HCT116 (cell line): Measurements from ENCODE around the gene LYST. TPM values are rescaled to one million over a fixed set of nuclear protein-coding genes. Genes with fewer than 3 reads are reported as not detected.

Experiments used
- ATAC-seq: fragments of 200-7000 bp; cut with Tn5 transposase; 2 replicates; pipeline ENCODE4 v1.9.1; 2020; ENCODE audit warnings: mild to moderate bottlenecking, moderate library complexity
- BruUV-seq: library from RNA; stranded (reverse); fragments of 400-500 nt; replicated peaks from 2 replicates; lab custom pipeline; 2021; lab: Mats Ljungman, UMichigan
- CTCF ChIA-PET: fragments of 300-600 bp; sonication (Branson Sonifier 250); formaldehyde crosslinking; loops from one replicate; lab custom pipeline; 2021; ENCODE audit warnings: antibody characterized with exemption; lab: Charles Lee
- POLR2A ChIA-PET: fragments of 300-600, 350-600 bp; sonication (Branson Sonifier 250); formaldehyde crosslinking; loops from one replicate; lab custom pipeline; 2021; ENCODE audit warnings: antibody characterized with exemption; lab: Charles Lee
- RAD21 ChIA-PET, 2 experiments: fragments of 300-600 bp; sonication (Branson Sonifier 250); formaldehyde crosslinking; loops; one replicate each; lab custom pipeline; 2023; ENCODE audit warnings: low total read pairs in 2 of 2; ENCODE audit not compliant: uncharacterized antibody in 2 of 2, unreplicated experiment in 2 of 2, low non-redundant PET in 1 of 2; lab: Charles Lee
- DNase-seq: peaks from one replicate; pipeline ENCODE4 v3.0.0-alpha.2; 2010; ENCODE audit warnings: low read depth, low spot score
- H2AFZ ChIP-seq: fragments of 200-600 bp; shearing (Covaris generic), sonication (generic); 2 replicates; pipeline ENCODE4 v1.6.1; 2017; ENCODE audit warnings: low read depth, mixed run types, mixed read lengths, antibody characterized with exemption, low read length; ENCODE audit not compliant: poor library complexity, severe bottlenecking
- H3K27ac ChIP-seq: 2 replicates; pipeline ENCODE4 v1.5.1; 2012; ENCODE audit warnings: low read depth, low read length
- H3K27me3 ChIP-seq: fragments of 200-600 bp; sonication (generic); 2 replicates; pipeline ENCODE4 v1.6.1; 2016; ENCODE audit warnings: mixed run types, low read length, mixed read lengths; ENCODE audit not compliant: insufficient read depth
- H3K36me3 ChIP-seq, 2 experiments: fragments of 200-500 bp in 1 of 2; fragments of 200-600 bp in 1 of 2; sonication (Bioruptor generic) in 1 of 2; sonication (generic) in 1 of 2; 2 replicates each; pipeline versions ENCODE4 v1.5.1 to v1.6.1; 2014 to 2016; ENCODE audit warnings: low read length in 2 of 2, inconsistent platforms in 1 of 2, mixed read lengths in 1 of 2, mixed run types in 1 of 2; ENCODE audit not compliant: insufficient read depth in 2 of 2, control insufficient read depth in 1 of 2
- H3K4me1 ChIP-seq, 2 experiments: fragments of 200-600 bp in 1 of 2; sonication (generic) in 1 of 2; 2 replicates each; pipeline versions ENCODE4 v1.5.1 to v1.6.1; 2012 to 2017; ENCODE audit warnings: low read length in 2 of 2, inconsistent platforms in 1 of 2, mild to moderate bottlenecking in 1 of 2, mixed read lengths in 1 of 2, mixed run types in 1 of 2, moderate library complexity in 1 of 2; ENCODE audit not compliant: insufficient read depth in 2 of 2, control insufficient read depth in 1 of 2
- H3K4me2 ChIP-seq: fragments of 200-600 bp; sonication (generic); 2 replicates; pipeline ENCODE4 v1.6.1; 2017; ENCODE audit warnings: mixed run types, low read length, mixed read lengths
- H3K4me3 ChIP-seq, 2 experiments: fragments of 200-600 bp in 1 of 2; sonication (generic) in 1 of 2; replicated peaks in 1 of 2; 2 replicates each; pipeline ENCODE4 v1.5.1; 2011 to 2016; ENCODE audit warnings: low read length in 2 of 2, control low read depth in 1 of 2, low read depth in 1 of 2, mild to moderate bottlenecking in 1 of 2, mixed read lengths in 1 of 2, mixed run types in 1 of 2
- H3K79me2 ChIP-seq: fragments of 200-600 bp; sonication (generic); 2 replicates; pipeline ENCODE4 v1.6.1; 2017; ENCODE audit warnings: mild to moderate bottlenecking, mixed run types, low read length, moderate library complexity, mixed read lengths; ENCODE audit not compliant: insufficient read depth
- H3K9ac ChIP-seq: fragments of 200-600 bp; sonication (generic); 2 replicates; pipeline ENCODE4 v1.6.1; 2016; ENCODE audit warnings: low read length, mixed read lengths
- H3K9me2 ChIP-seq: fragments of 200-600 bp; sonication (generic), shearing (Covaris generic); 2 replicates; pipeline ENCODE4 v1.6.1; 2017; ENCODE audit warnings: mixed run types, mild to moderate bottlenecking, moderate library complexity; ENCODE audit not compliant: insufficient read depth
- H3K9me3 ChIP-seq, 2 experiments: fragments of 200-500 bp in 1 of 2; fragments of 200-600 bp in 1 of 2; sonication (Bioruptor generic) in 1 of 2; sonication (generic) in 1 of 2; 2 replicates each; pipeline ENCODE4 v1.6.1; 2014 to 2017; ENCODE audit warnings: low read length in 2 of 2, mixed read lengths in 2 of 2, inconsistent platforms in 1 of 2, low read depth in 1 of 2, mild to moderate bottlenecking in 1 of 2, mixed run types in 1 of 2, moderate library complexity in 1 of 2; ENCODE audit not compliant: control insufficient read depth in 1 of 2, insufficient read depth in 1 of 2
- H4K20me1 ChIP-seq: fragments of 200-600 bp; sonication (generic), shearing (Covaris generic); 2 replicates; pipeline ENCODE4 v1.6.1; 2017; ENCODE audit warnings: mixed run types, mild to moderate bottlenecking, moderate library complexity; ENCODE audit not compliant: insufficient read depth
- CBX3 ChIP-seq: IDR thresholded peaks from 2 replicates; pipeline ENCODE4 v1.6.1; 2012; ENCODE audit warnings: low read depth
- EZH2phosphoT487 ChIP-seq: fragments of 200-600 bp; IDR thresholded peaks from 2 replicates; pipeline ENCODE4 v1.6.1; 2018; ENCODE audit warnings: antibody characterized with exemption, borderline replicate concordance
- JUND ChIP-seq: IDR thresholded peaks from 2 replicates; pipeline ENCODE4 v1.6.1; 2012
- RAD21 ChIP-seq: IDR thresholded peaks from 2 replicates; pipeline ENCODE4 v1.6.1; 2012; ENCODE audit warnings: low read depth, mild to moderate bottlenecking
- SIN3A ChIP-seq: IDR thresholded peaks from 2 replicates; pipeline ENCODE4 v1.6.1; 2012; ENCODE audit warnings: low read depth
- SP1 ChIP-seq: IDR thresholded peaks from 2 replicates; pipeline ENCODE4 v1.6.1; 2012; ENCODE audit warnings: low read depth
- YY1 ChIP-seq: IDR thresholded peaks from 2 replicates; pipeline ENCODE4 v1.6.1; 2011; ENCODE audit warnings: low read length, low read depth, moderate library complexity, mild to moderate bottlenecking; ENCODE audit not compliant: insufficient replicate concordance; ENCODE audit errors: extremely low read depth
- ZFX ChIP-seq: fragments of 450-650 bp; IDR thresholded peaks from 2 replicates; pipeline ENCODE4 v1.6.1; 2017
- intact Hi-C: fragments of 100-400 bp; cut with micrococcal nuclease; formaldehyde crosslinking; loops from 2 replicates; pipeline ENCODE4 v1.10.0; 2022
- total RNA-seq: library from RNA; stranded (reverse); gene quantifications from one replicate; pipeline ENCODE4 v1.2.1, GENCODE V29; 2021; ENCODE audit not compliant: unreplicated experiment

LYST gene
- total RNA-seq, 1 experiment from 2014 or later = 6.6 TPM

- Histone ChIP-seq H2AFZ (no peak overlapping the region), H3K79me2 (no peaks in the 10 kb centered on the region), H3K9me3 (no peaks in the 10 kb centered on the region), H3K4me3 (no peak overlapping the region), H3K4me2 (no peak overlapping the region), H3K9ac (no peak overlapping the region), H4K20me1 (no peaks in the 10 kb centered on the region), H3K36me3 (no peaks in the 10 kb centered on the region), H3K4me1 (no peaks in the 10 kb centered on the region), H3K27ac (no peak overlapping the region), H3K9me2 (no peaks in the 10 kb centered on the region), H3K27me3 (no peaks in the 10 kb centered on the region)
- intact Hi-C loops = no loop called here
- RAD21 ChIA-PET = no interaction called here
- CTCF ChIA-PET = no interaction called here
- TF ChIP-seq JUND (no peak), SIN3A (no peak), CBX3 (no peak), RAD21 (no peak), SP1 (no peak), EZH2phosphoT487 (no peak), YY1 (no peak)
- DNase-seq = no peak
- POLR2A ChIA-PET = no interaction called here
- BruUV-seq = no TSS peak
- no peak for ATAC-seq
Measured at GRCh38 chr1:235663628-235664027, 203.1 kb downstream of the LYST start.

GRCh38 chr1:235661568-235661967, 205.1 kb downstream of the LYST start:
- Histone ChIP-seq H3K36me3 (no peaks in the 10 kb centered on the region), H4K20me1 (no peaks in the 10 kb centered on the region), H3K27ac (no peak overlapping the region), H3K4me3 (no peak overlapping the region), H3K9ac (no peak overlapping the region), H2AFZ (no peak overlapping the region), H3K9me3 (no peaks in the 10 kb centered on the region), H3K4me1 (no peaks in the 10 kb centered on the region), H3K9me2 (no peaks in the 10 kb centered on the region), H3K79me2 (no peaks in the 10 kb centered on the region), H3K4me2 (no peak overlapping the region), H3K27me3 (no peaks in the 10 kb centered on the region)
- no peak for TF ChIP-seq ZFX
- ChIA-PET RAD21 (no interaction called here), CTCF (no interaction called here), POLR2A (no interaction called here)
- intact Hi-C loops = no loop called here
- no peak for ATAC-seq
- no TSS peak for BruUV-seq
- no peak for DNase-seq
